ENCODE measurements around the gene PPTC7.

DNA sequence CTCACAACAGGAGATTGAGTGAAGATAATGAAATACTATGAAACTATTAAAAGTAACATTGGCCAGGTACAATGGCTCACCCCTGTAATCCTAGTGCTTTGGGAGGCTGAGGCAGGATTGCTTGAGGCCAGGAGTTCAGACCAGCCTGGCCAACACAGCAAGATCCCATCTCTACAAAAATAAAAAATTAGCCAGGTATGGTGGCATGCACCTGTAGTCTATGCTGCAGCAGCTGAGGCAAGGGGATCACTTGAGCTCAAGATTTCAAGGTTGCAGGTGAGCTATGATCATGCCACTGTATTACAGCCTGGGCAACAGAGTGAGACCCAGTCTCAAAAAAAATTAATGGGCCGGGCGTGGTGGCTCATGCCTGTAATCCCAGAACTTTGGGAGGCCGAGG, 66.1 kb downstream of the PPTC7 start:
- no peak for TF ChIP-seq POLR2AphosphoS5 (IDR thresholded peaks at IDR 0.05; ENCODE audit: low read depth, low read length)
- TF ChIP-seq POLR2A (IDR thresholded peaks at IDR 0.05; ENCODE audit: low read depth, low read length): no peak
- TF ChIP-seq TAF1 (IDR thresholded peaks at IDR 0.05; ENCODE audit: borderline replicate concordance, low read depth, low read length): no peak
